Neural cell (in vitro differentiated cells): Measurements from ENCODE around the gene ANAPC15. TPM values are rescaled to one million over a fixed set of nuclear protein-coding genes. Genes with fewer than 3 reads are reported as not detected.

Experiments used
- H2AFZ ChIP-seq: fragments of 200-600, 300-800 bp; sonication (generic), shearing (Covaris generic); 2 replicates; pipeline ENCODE4 v1.6.0; 2014; ENCODE audit warnings: low read depth, mild to moderate bottlenecking, antibody characterized with exemption, low read length, moderate library complexity
- H3F3A ChIP-seq: fragments of 200-600 bp; shearing (Covaris generic); 2 replicates; pipeline ENCODE4 v1.6.1; 2016; ENCODE audit warnings: mild to moderate bottlenecking, moderate library complexity, mixed read lengths, antibody characterized with exemption, low read length; ENCODE audit not compliant: insufficient read depth, poor library complexity, severe bottlenecking
- H3K27ac ChIP-seq: fragments of 200-600, 300-800 bp; sonication (generic), shearing (Covaris generic); 2 replicates; pipeline ENCODE4 v1.5.1; 2014; ENCODE audit warnings: mild to moderate bottlenecking, low read length, moderate library complexity
- H3K27me3 ChIP-seq: fragments of 300-800, 200-600 bp; sonication (generic), shearing (Covaris generic); 2 replicates; pipeline ENCODE4 v1.6.0; 2014; ENCODE audit warnings: mild to moderate bottlenecking, low read depth, low read length, moderate library complexity; ENCODE audit not compliant: insufficient read depth
- H3K36me3 ChIP-seq: fragments of 300-800, 200-600 bp; sonication (generic), shearing (Covaris generic); 2 replicates; pipeline ENCODE4 v1.5.1; 2014; ENCODE audit warnings: mild to moderate bottlenecking, antibody characterized with exemption, low read length, moderate library complexity; ENCODE audit not compliant: insufficient read depth
- H3K4me2 ChIP-seq: fragments of 300-800, 200-600 bp; sonication (generic), shearing (Covaris generic); 2 replicates; pipeline ENCODE4 v1.6.0; 2014; ENCODE audit warnings: mild to moderate bottlenecking, low read length
- H3K4me3 ChIP-seq: fragments of 300-800, 200-600 bp; sonication (generic), shearing (Covaris generic); 2 replicates; pipeline ENCODE4 v1.5.1; 2014; ENCODE audit warnings: mild to moderate bottlenecking, low read length, moderate library complexity
- H3K79me2 ChIP-seq: fragments of 200-600 bp; shearing (Covaris generic); replicated peaks from 2 replicates; pipeline ENCODE4 v1.6.0; 2014; ENCODE audit warnings: mild to moderate bottlenecking, low read length, moderate library complexity; ENCODE audit not compliant: insufficient read depth
- H3K9ac ChIP-seq: fragments of 300-800, 200-600 bp; sonication (generic), shearing (Covaris generic); 2 replicates; pipeline ENCODE4 v1.6.1; 2016; ENCODE audit warnings: mild to moderate bottlenecking, low read length, mixed read lengths
- H3K9me2 ChIP-seq: fragments of 200-600 bp; shearing (Covaris generic); 2 replicates; pipeline ENCODE4 v1.6.1; 2016; ENCODE audit warnings: mild to moderate bottlenecking, low read length, mixed read lengths; ENCODE audit not compliant: insufficient read depth
- H3K9me3 ChIP-seq: fragments of 200-600, 300-800 bp; sonication (generic), shearing (Covaris generic); 2 replicates; pipeline ENCODE4 v1.6.1; 2016; ENCODE audit warnings: mild to moderate bottlenecking, mixed run types, low read length, moderate library complexity, mixed read lengths
- H4K20me1 ChIP-seq: fragments of 200-600 bp; shearing (Covaris generic); 2 replicates; pipeline ENCODE4 v1.6.1; 2016; ENCODE audit warnings: mild to moderate bottlenecking, mixed run types; ENCODE audit not compliant: insufficient read depth
- EP300 ChIP-seq: fragments of 450-650 bp; conservative IDR thresholded peaks from 2 replicates; pipeline ENCODE4 v1.6.1; 2014; ENCODE audit warnings: antibody characterized with exemption, mild to moderate bottlenecking, moderate library complexity; ENCODE audit not compliant: poor library complexity, severe bottlenecking
- EZH2 ChIP-seq: fragments of 200-600, 300-800 bp; shearing (Covaris generic), sonication (generic); IDR thresholded peaks from 2 replicates; pipeline ENCODE4 v1.6.1; 2014; ENCODE audit warnings: antibody characterized with exemption, low read length, borderline replicate concordance, mild to moderate bottlenecking; ENCODE audit not compliant: insufficient read depth, poor library complexity, severe bottlenecking
- MXI1 ChIP-seq: fragments of 450-650 bp; conservative IDR thresholded peaks from 2 replicates; pipeline ENCODE4 v1.6.1; 2014; ENCODE audit warnings: antibody characterized with exemption, mild to moderate bottlenecking; ENCODE audit not compliant: poor library complexity, severe bottlenecking
- POLR2AphosphoS5 ChIP-seq: IDR thresholded peaks from 2 replicates; pipeline ENCODE4 v1.6.1; 2012
- RAD21 ChIP-seq: fragments of 450-650 bp; conservative IDR thresholded peaks from 2 replicates; pipeline ENCODE4 v1.6.1; 2014; ENCODE audit warnings: antibody characterized with exemption, mild to moderate bottlenecking, moderate library complexity
- SMC3 ChIP-seq: fragments of 450-650 bp; conservative IDR thresholded peaks from 2 replicates; pipeline ENCODE4 v1.6.1; 2014; ENCODE audit warnings: antibody characterized with exemption, mild to moderate bottlenecking, moderate library complexity; ENCODE audit not compliant: poor library complexity
- TAF1 ChIP-seq: IDR thresholded peaks from 2 replicates; pipeline ENCODE4 v1.6.1; 2012; ENCODE audit warnings: low read depth
- polyA plus RNA-seq: library from polyadenylated mRNA; depleted of rRNA; stranded (reverse); fragments of >200 nt; gene quantifications from 2 replicates; pipeline ENCODE4 v1.2.3, GENCODE V29; 2014
- TF ChIP-seq, protein P1 (sequence below): fragments of 450-650 bp; IDR thresholded peaks from 2 replicates; pipeline ENCODE4 v1.5.1; 2014; ENCODE audit warnings: antibody characterized with exemption, mild to moderate bottlenecking, moderate library complexity; ENCODE audit not compliant: poor library complexity, severe bottlenecking
- TF ChIP-seq, protein P2 (sequence below): IDR thresholded peaks from 2 replicates; pipeline ENCODE4 v1.6.1; 2012; ENCODE audit warnings: borderline replicate concordance

ANAPC15 gene
- polyA plus RNA-seq, 1 donor from 2014 or later = 64.6 TPM

GRCh38 chr11:72119198-72119597, 6.7 kb upstream of the ANAPC15 start:
- no peak overlapping the region for H3K9ac ChIP-seq
- no peak overlapping the region for H3K4me2 ChIP-seq
- H4K20me1 ChIP-seq = no peaks in the 10 kb centered on the region
- H3K9me3 ChIP-seq = no peaks in the 10 kb centered on the region
- no peak overlapping the region for H3K4me3 ChIP-seq
- no peak overlapping the region for H3K27ac ChIP-seq
- no peaks in the 10 kb centered on the region for H3K79me2 ChIP-seq
- H2AFZ ChIP-seq = no peak overlapping the region
- no peaks in the 10 kb centered on the region for H3F3A ChIP-seq
- H3K9me2 ChIP-seq = no peaks in the 10 kb centered on the region
- H3K36me3 ChIP-seq = no peaks in the 10 kb centered on the region
- no peak for TF ChIP-seq RAD21
- no peak for TF ChIP-seq TAF1
- no peak for TF ChIP-seq POLR2AphosphoS5
- no peak for TF ChIP-seq EZH2
- no peak for TF ChIP-seq MXI1
- TF ChIP-seq, protein P1, sequence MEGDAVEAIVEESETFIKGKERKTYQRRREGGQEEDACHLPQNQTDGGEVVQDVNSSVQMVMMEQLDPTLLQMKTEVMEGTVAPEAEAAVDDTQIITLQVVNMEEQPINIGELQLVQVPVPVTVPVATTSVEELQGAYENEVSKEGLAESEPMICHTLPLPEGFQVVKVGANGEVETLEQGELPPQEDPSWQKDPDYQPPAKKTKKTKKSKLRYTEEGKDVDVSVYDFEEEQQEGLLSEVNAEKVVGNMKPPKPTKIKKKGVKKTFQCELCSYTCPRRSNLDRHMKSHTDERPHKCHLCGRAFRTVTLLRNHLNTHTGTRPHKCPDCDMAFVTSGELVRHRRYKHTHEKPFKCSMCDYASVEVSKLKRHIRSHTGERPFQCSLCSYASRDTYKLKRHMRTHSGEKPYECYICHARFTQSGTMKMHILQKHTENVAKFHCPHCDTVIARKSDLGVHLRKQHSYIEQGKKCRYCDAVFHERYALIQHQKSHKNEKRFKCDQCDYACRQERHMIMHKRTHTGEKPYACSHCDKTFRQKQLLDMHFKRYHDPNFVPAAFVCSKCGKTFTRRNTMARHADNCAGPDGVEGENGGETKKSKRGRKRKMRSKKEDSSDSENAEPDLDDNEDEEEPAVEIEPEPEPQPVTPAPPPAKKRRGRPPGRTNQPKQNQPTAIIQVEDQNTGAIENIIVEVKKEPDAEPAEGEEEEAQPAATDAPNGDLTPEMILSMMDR = no peak
- no peak for TF ChIP-seq EP300
- TF ChIP-seq, protein P2, sequence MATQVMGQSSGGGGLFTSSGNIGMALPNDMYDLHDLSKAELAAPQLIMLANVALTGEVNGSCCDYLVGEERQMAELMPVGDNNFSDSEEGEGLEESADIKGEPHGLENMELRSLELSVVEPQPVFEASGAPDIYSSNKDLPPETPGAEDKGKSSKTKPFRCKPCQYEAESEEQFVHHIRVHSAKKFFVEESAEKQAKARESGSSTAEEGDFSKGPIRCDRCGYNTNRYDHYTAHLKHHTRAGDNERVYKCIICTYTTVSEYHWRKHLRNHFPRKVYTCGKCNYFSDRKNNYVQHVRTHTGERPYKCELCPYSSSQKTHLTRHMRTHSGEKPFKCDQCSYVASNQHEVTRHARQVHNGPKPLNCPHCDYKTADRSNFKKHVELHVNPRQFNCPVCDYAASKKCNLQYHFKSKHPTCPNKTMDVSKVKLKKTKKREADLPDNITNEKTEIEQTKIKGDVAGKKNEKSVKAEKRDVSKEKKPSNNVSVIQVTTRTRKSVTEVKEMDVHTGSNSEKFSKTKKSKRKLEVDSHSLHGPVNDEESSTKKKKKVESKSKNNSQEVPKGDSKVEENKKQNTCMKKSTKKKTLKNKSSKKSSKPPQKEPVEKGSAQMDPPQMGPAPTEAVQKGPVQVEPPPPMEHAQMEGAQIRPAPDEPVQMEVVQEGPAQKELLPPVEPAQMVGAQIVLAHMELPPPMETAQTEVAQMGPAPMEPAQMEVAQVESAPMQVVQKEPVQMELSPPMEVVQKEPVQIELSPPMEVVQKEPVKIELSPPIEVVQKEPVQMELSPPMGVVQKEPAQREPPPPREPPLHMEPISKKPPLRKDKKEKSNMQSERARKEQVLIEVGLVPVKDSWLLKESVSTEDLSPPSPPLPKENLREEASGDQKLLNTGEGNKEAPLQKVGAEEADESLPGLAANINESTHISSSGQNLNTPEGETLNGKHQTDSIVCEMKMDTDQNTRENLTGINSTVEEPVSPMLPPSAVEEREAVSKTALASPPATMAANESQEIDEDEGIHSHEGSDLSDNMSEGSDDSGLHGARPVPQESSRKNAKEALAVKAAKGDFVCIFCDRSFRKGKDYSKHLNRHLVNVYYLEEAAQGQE = no peak
- no peak for TF ChIP-seq SMC3
- H3K27me3 ChIP-seq = no peaks in the 10 kb centered on the region

DNA sequence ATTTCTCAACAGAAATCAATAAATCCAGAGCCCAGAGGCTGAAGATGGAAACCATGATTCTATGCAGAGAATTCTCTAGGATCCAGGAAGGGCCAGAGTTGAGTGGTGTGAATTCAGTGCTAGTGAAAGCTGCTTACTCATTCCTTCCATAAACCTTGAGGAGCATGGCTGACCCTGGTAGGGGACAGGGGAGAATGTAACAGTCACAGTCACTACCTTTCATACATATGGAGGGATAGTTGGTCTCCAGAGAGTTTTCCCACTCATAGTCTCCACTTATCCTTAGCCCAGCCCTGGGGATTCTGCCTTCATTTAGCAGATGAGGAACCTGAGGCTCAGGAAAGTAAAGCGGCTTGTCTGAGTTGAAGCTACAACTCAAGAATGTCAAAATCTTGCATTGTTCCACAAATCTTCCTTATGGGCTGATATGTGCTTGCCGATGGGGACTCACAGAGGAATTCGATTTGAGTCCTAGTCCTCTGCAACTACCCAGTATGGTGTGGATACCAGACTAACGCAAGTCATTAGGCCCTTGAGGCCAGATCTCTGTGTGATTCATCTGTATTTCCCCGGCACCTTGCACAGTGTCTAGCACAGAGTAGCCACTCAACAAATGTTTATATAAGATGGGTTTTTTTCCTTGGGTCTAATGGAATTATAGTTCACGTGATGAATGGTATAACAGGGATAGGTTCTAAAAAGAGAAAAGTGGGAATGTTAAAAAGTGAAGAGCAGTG, 3.7 kb upstream of the ANAPC15 start:
- Histone ChIP-seq H3K9me3 (no peaks in the 10 kb centered on the region), H3K9me2 (no peaks in the 10 kb centered on the region), H3K27me3 (no peaks in the 10 kb centered on the region), H3K9ac (no peak overlapping the region), H3F3A (no peaks in the 10 kb centered on the region), H3K36me3 (no peaks in the 10 kb centered on the region), H2AFZ (no peak overlapping the region), H3K4me2 (no peak overlapping the region), H3K27ac (no peak overlapping the region), H3K4me3 (no peak overlapping the region), H4K20me1 (no peaks in the 10 kb centered on the region), H3K79me2 (no peaks in the 10 kb centered on the region)
- TF ChIP-seq, protein P1 = no peak
- no peak for TF ChIP-seq SMC3
- TF ChIP-seq MXI1 = no peak
- TF ChIP-seq TAF1 = no peak
- no peak for TF ChIP-seq EZH2
- no peak for TF ChIP-seq EP300
